ACC112 (cell line): ENCODE results near the gene CPNE6.

ENCODE experiments used
- H2AFZ ChIP-seq: fragments of 200-600 bp; sonication (generic); one replicate; pipeline ENCODE4 v1.6.0; 2017; ENCODE audit warnings: antibody characterized with exemption, low read length; ENCODE audit not compliant: unreplicated experiment
- H3K27ac ChIP-seq: fragments of 200-600 bp; sonication (generic); 2 replicates; pipeline ENCODE4 v1.5.1; 2014; ENCODE audit warnings: low read depth, mild to moderate bottlenecking, antibody characterized with exemption, low read length, moderate library complexity
- H3K27me3 ChIP-seq: fragments of 200-600 bp; sonication (generic); 2 replicates; pipeline ENCODE4 v1.6.1; 2014; ENCODE audit warnings: mild to moderate bottlenecking, antibody characterized with exemption, low read length, moderate library complexity, mixed read lengths; ENCODE audit not compliant: insufficient read depth
- H3K36me3 ChIP-seq: fragments of 200-600 bp; sonication (generic); 2 replicates; pipeline ENCODE4 v1.6.1; 2016; ENCODE audit warnings: mild to moderate bottlenecking, antibody characterized with exemption, low read length, moderate library complexity, mixed read lengths; ENCODE audit not compliant: insufficient read depth
- H3K4me1 ChIP-seq: fragments of 200-600 bp; sonication (generic); one replicate; pipeline ENCODE4 v1.6.1; 2016; ENCODE audit warnings: low read length, mixed read lengths; ENCODE audit not compliant: insufficient read depth, unreplicated experiment, control insufficient read depth
- H3K4me3 ChIP-seq: fragments of 200-600 bp; sonication (generic); 2 replicates; pipeline ENCODE4 v1.5.1; 2014; ENCODE audit warnings: mild to moderate bottlenecking, low read depth, low read length
- H3K79me2 ChIP-seq: fragments of 200-600 bp; sonication (generic); one replicate; pipeline ENCODE4 v1.6.0; 2016; ENCODE audit warnings: low read length; ENCODE audit not compliant: control insufficient read depth, unreplicated experiment, insufficient read depth

Gene CPNE6

GRCh38 chr14:24121210-24121609, 49.8 kb downstream of the CPNE6 start:
- Histone ChIP-seq H3K4me3 (no peak overlapping the region), H3K27me3 (no peaks in the 10 kb centered on the region), H3K27ac (no peak overlapping the region), H3K79me2 (no peaks in the 10 kb centered on the region), H2AFZ (no peak overlapping the region), H3K36me3 (no peaks in the 10 kb centered on the region; the same call in 1 of the 2 replicates), H3K4me1 (no peaks in the 10 kb centered on the region)

- Histone ChIP-seq H3K79me2 (no peaks in the 10 kb centered on the region), H3K36me3 (no peaks in the 10 kb centered on the region; the same call in 1 of the 2 replicates), H3K27ac (no peak overlapping the region), H3K27me3 (no peaks in the 10 kb centered on the region), H2AFZ (no peak overlapping the region), H3K4me1 (no peaks in the 10 kb centered on the region), H3K4me3 (no peak overlapping the region)
Observed at GRCh38 chr14:24122416-24122815, 51.1 kb downstream of the CPNE6 start.

- H3K4me3 ChIP-seq = no peak overlapping the region
- no peaks in the 10 kb centered on the region for H3K79me2 ChIP-seq
- H3K27ac ChIP-seq = no peak overlapping the region
- no peaks in the 10 kb centered on the region for H3K4me1 ChIP-seq
- no peaks in the 10 kb centered on the region for H3K27me3 ChIP-seq
- no peak overlapping the region for H2AFZ ChIP-seq
- no peaks in the 10 kb centered on the region; the same call in 1 of the 2 replicates for H3K36me3 ChIP-seq
Observed at GRCh38 chr14:24122898-24123297, 51.5 kb downstream of the CPNE6 start.

GRCh38 chr14:24123424-24124417, 52.4 kb downstream of the CPNE6 start:
- H3K4me3 ChIP-seq = no peak overlapping the region
- no peak overlapping the region for H3K27ac ChIP-seq
- no peaks in the 10 kb centered on the region for H3K4me1 ChIP-seq
- no peak overlapping the region for H2AFZ ChIP-seq
- H3K27me3 ChIP-seq = no peaks in the 10 kb centered on the region
- no peaks in the 10 kb centered on the region for H3K79me2 ChIP-seq
- no peaks in the 10 kb centered on the region; the same call in 1 of the 2 replicates for H3K36me3 ChIP-seq

GRCh38 chr14:24126939-24127338, 55.6 kb downstream of the CPNE6 start:
- H3K4me1 ChIP-seq = no peaks in the 10 kb centered on the region
- H3K27ac ChIP-seq = no peak overlapping the region
- H3K36me3 ChIP-seq = no peaks in the 10 kb centered on the region
- H3K79me2 ChIP-seq = no peaks in the 10 kb centered on the region
- H3K4me3 ChIP-seq = no peak overlapping the region
- H3K27me3 ChIP-seq = no peaks in the 10 kb centered on the region
- no peak overlapping the region for H2AFZ ChIP-seq

GRCh38 chr14:24127673-24128072, 56.3 kb downstream of the CPNE6 start:
- Histone ChIP-seq H3K27ac (no peak overlapping the region), H3K36me3 (no peaks in the 10 kb centered on the region), H3K4me3 (no peak overlapping the region), H3K4me1 (no peaks in the 10 kb centered on the region), H3K27me3 (no peaks in the 10 kb centered on the region), H3K79me2 (no peaks in the 10 kb centered on the region), H2AFZ (no peak overlapping the region)
